ENCODE results near the gene EFR3B.

DNA sequence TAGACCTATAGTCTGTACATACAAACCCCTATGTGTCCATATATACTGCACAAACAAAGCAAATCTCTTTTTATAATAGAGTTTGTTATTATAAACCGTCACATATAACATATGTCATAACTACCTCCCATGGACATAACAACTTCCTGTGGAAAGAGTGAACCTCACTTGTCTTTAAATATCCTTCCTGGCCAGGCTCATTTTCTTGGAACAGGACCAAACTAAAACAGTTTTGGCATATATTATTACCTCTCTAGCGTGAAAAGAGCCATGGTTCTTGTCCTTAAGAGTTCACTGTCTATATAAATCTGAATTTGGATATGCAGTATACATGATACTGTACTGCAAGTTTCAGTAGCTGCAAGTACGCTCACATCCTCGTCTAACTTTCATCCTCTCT is 41.8 kb upstream of the EFR3B start:
- TF ChIP-seq, protein P1, sequence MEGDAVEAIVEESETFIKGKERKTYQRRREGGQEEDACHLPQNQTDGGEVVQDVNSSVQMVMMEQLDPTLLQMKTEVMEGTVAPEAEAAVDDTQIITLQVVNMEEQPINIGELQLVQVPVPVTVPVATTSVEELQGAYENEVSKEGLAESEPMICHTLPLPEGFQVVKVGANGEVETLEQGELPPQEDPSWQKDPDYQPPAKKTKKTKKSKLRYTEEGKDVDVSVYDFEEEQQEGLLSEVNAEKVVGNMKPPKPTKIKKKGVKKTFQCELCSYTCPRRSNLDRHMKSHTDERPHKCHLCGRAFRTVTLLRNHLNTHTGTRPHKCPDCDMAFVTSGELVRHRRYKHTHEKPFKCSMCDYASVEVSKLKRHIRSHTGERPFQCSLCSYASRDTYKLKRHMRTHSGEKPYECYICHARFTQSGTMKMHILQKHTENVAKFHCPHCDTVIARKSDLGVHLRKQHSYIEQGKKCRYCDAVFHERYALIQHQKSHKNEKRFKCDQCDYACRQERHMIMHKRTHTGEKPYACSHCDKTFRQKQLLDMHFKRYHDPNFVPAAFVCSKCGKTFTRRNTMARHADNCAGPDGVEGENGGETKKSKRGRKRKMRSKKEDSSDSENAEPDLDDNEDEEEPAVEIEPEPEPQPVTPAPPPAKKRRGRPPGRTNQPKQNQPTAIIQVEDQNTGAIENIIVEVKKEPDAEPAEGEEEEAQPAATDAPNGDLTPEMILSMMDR (IDR thresholded peaks at IDR 0.05): no peak
- TF ChIP-seq POLR2A (IDR thresholded peaks at IDR 0.05): no peak
